ENCODE results near the gene CRACDL. TPM values are rescaled to one million over a fixed set of nuclear protein-coding genes. Genes with fewer than 3 reads are reported as not detected.

Gene CRACDL
- total RNA-seq, 2 experiments from 2014 or later = 0.36 to 1.5 TPM

- H3K36me3 ChIP-seq (ENCODE audit: insufficient read depth, low read length) = no peaks in the 10 kb centered on the region
- peaks cover 55% of the 10 kb centered on the region for H3K4me1 ChIP-seq (ENCODE audit: insufficient read depth, low read length)
Observed at GRCh38 chr2:98825404-98825803, 110.6 kb downstream of the CRACDL start.

GRCh38 chr2:98825020-98825350 lies 111.0 kb downstream of the CRACDL start:
- DNase-seq = no peak
- CTCF ChIA-PET = interaction anchor here (1.3 kb wide), 1 partner anchor 18 kb away, joined by 4 read pairs; no protein-coding TSS in a partner anchor
- Histone ChIP-seq H3K4me1 (ENCODE audit: insufficient read depth, low read length) (peaks cover 54% of the 10 kb centered on the region), H3K36me3 (ENCODE audit: insufficient read depth, low read length) (no peaks in the 10 kb centered on the region), H3K27me3 (ENCODE audit: control insufficient read depth in 1 of 2, insufficient read depth in 2 of 2, low read length in 2 of 2) (no peaks in the 10 kb centered on the region), H3K27ac (ENCODE audit: low read depth in 1 of 2, low read length in 2 of 2) (peak overlapping the region in 1 of 2 donors; percentile 9), H3K9me3 (ENCODE audit: control insufficient read depth in 1 of 2, insufficient read depth in 1 of 2, low read length in 2 of 2) (peaks cover 0 to 7% of the 10 kb centered on the region in 2 experiments), H3K4me3 (ENCODE audit: low read length) (no peak overlapping the region)
- Mint-ChIP-seq H3K9me3 (no peaks in the 10 kb centered on the region), H3K27ac (peak overlapping the region; percentile 83), H3K36me3 (ENCODE audit: low read depth) (no peaks in the 10 kb centered on the region), H3K27me3 (no peaks in the 10 kb centered on the region), H3K4me3 (no peak overlapping the region), H3K4me1 (ENCODE audit: low read depth) (peaks cover 67% of the 10 kb centered on the region)
- ATAC-seq (ENCODE audit: poor library complexity) = no peak
- intact Hi-C loops (cut with DNase I, micrococcal nuclease) = loop anchor here in 1 of 2 experiments (10.0 kb wide), 1 partner anchor 1110 kb away; the partner anchor contains the start of gene ZAP70
- POLR2A ChIA-PET = interaction anchor here (6.3 kb wide), 1 partner anchor 54 kb away, joined by 46 read pairs; no protein-coding TSS in a partner anchor
- TF ChIP-seq CTCF (IDR thresholded peaks at IDR 0.05) = no peak

More at GRCh38 chr2:98825404-98825803, 110.6 kb downstream of the CRACDL start:
- TF ChIP-seq CTCF (IDR thresholded peaks at IDR 0.05) = no peak
- H3K9me3 Mint-ChIP-seq = no peaks in the 10 kb centered on the region
- H3K9me3 ChIP-seq (ENCODE audit: control insufficient read depth in 1 of 2, insufficient read depth in 1 of 2, low read length in 2 of 2) = peaks cover 0 to 7% of the 10 kb centered on the region in 2 experiments
- no peak for ATAC-seq (ENCODE audit: poor library complexity)
- no peak overlapping the region for H3K27ac ChIP-seq (ENCODE audit: low read depth in 1 of 2, low read length in 2 of 2)
- H3K4me1 Mint-ChIP-seq (ENCODE audit: low read depth) = peaks cover 71% of the 10 kb centered on the region
- ChIA-PET POLR2A (interaction anchor here (0.6 kb wide), 1 partner anchor 13 kb away, joined by 3 read pairs; no protein-coding TSS in a partner anchor), CTCF (interaction anchor here (1.3 kb wide), 1 partner anchor 18 kb away, joined by 4 read pairs; no protein-coding TSS in a partner anchor)
- DNase-seq = no peak
- intact Hi-C loops (cut with DNase I, micrococcal nuclease) = loop anchor here in 1 of 2 experiments (10.0 kb wide), 1 partner anchor 1111 kb away; the partner anchor contains the start of gene ZAP70
- no peak overlapping the region for H3K4me3 ChIP-seq (ENCODE audit: low read length)
- H3K27me3 Mint-ChIP-seq = no peaks in the 10 kb centered on the region
- peak overlapping the region; percentile 83 for H3K27ac Mint-ChIP-seq
- no peaks in the 10 kb centered on the region for H3K36me3 Mint-ChIP-seq (ENCODE audit: low read depth)
- no peaks in the 10 kb centered on the region for H3K27me3 ChIP-seq (ENCODE audit: control insufficient read depth in 1 of 2, insufficient read depth in 2 of 2, low read length in 2 of 2)
- H3K4me3 Mint-ChIP-seq = peak overlapping the region; percentile 35

- intact Hi-C loops (cut with DNase I, micrococcal nuclease) = loop anchor here in 1 of 2 experiments (5.0 to 10.0 kb wide), 2 partner anchors 52 to 1110 kb away; partner anchors contain the start of gene ZAP70
- no peaks in the 10 kb centered on the region for H3K27me3 ChIP-seq (ENCODE audit: control insufficient read depth in 1 of 2, insufficient read depth in 2 of 2, low read length in 2 of 2)
- H3K9me3 ChIP-seq (ENCODE audit: control insufficient read depth in 1 of 2, insufficient read depth in 1 of 2, low read length in 2 of 2) = peaks cover 0 to 7% of the 10 kb centered on the region in 2 experiments
- no peaks in the 10 kb centered on the region for H3K27me3 Mint-ChIP-seq
- peak overlapping the region; percentile 76 for H3K4me3 Mint-ChIP-seq
- no peak for TF ChIP-seq CTCF (IDR thresholded peaks at IDR 0.05)
- no peaks in the 10 kb centered on the region for H3K9me3 Mint-ChIP-seq
- H3K27ac Mint-ChIP-seq = peak overlapping the region; percentile 83
- H3K4me1 Mint-ChIP-seq (ENCODE audit: low read depth) = peaks cover 62% of the 10 kb centered on the region
- no peaks in the 10 kb centered on the region for H3K36me3 Mint-ChIP-seq (ENCODE audit: low read depth)
- peaks cover 48% of the 10 kb centered on the region for H3K4me1 ChIP-seq (ENCODE audit: insufficient read depth, low read length)
- H3K27ac ChIP-seq (ENCODE audit: low read depth in 1 of 2, low read length in 2 of 2) = peak overlapping the region in 1 of 2 donors; percentile 9
- H3K4me3 ChIP-seq (ENCODE audit: low read length) = no peak overlapping the region
- POLR2A ChIA-PET = interaction anchor here (1.7 to 6.3 kb wide), 3 partner anchors 53 to 94 kb away, joined by 8 to 46 read pairs (median 9); partner anchors contain the start of gene MGAT4A
- CTCF ChIA-PET = interaction anchor here (1.3 to 3.3 kb wide), 2 partner anchors 17 to 175 kb away, joined by 4 to 18 read pairs; no protein-coding TSS in a partner anchor
- no peak for DNase-seq
- no peak for ATAC-seq (ENCODE audit: poor library complexity)
- H3K36me3 ChIP-seq (ENCODE audit: insufficient read depth, low read length) = no peaks in the 10 kb centered on the region
Observed at GRCh38 chr2:98824256-98825019, 111.6 kb downstream of the CRACDL start.

Data from CD4-positive, alpha-beta T cell (primary cell).